HEK293 (cell line): ENCODE measurements around the gene IL17F.

Experiments used
- ATF2 ChIP-seq: fragments of 450-650 bp; formaldehyde crosslinking; IDR thresholded peaks from 2 replicates; pipeline ENCODE4 v1.5.1; 2016; ENCODE audit warnings: missing biosample characterization, missing genetic modification characterization, low read depth
- GLI2 ChIP-seq: fragments of 450-650 bp; formaldehyde crosslinking; IDR thresholded peaks from 2 replicates; pipeline ENCODE4; 2017; ENCODE audit warnings: missing biosample characterization, missing genetic modification characterization, low read depth, borderline replicate concordance
- GLIS2 ChIP-seq: fragments of 450-650 bp; formaldehyde crosslinking; IDR thresholded peaks from 2 replicates; pipeline ENCODE4 v1.5.1; 2016; ENCODE audit warnings: missing biosample characterization, missing genetic modification characterization
- KLF9 ChIP-seq: fragments of 450-650 bp; formaldehyde crosslinking; IDR thresholded peaks from 2 replicates; pipeline ENCODE4 v1.5.1; 2016; ENCODE audit warnings: missing biosample characterization, missing genetic modification characterization, low read depth
- OVOL3 ChIP-seq: fragments of 450-650 bp; formaldehyde crosslinking; IDR thresholded peaks from 2 replicates; pipeline ENCODE4 v1.5.1; 2016; ENCODE audit warnings: missing biosample characterization, missing genetic modification characterization
- PRDM10 ChIP-seq: fragments of 450-650 bp; formaldehyde crosslinking; IDR thresholded peaks from 2 replicates; pipeline ENCODE4 v1.5.1; 2016; ENCODE audit warnings: missing biosample characterization, missing genetic modification characterization
- REPIN1 ChIP-seq: fragments of 450-650 bp; formaldehyde crosslinking; IDR thresholded peaks from 2 replicates; pipeline ENCODE4 v1.5.1; 2017; ENCODE audit warnings: missing biosample characterization, missing genetic modification characterization, low read depth
- SCRT2 ChIP-seq: fragments of 450-650 bp; formaldehyde crosslinking; IDR thresholded peaks from 2 replicates; pipeline ENCODE4 v1.5.1; 2016; ENCODE audit warnings: missing biosample characterization, missing genetic modification characterization
- YY1 ChIP-seq: fragments of 450-650 bp; formaldehyde crosslinking; IDR thresholded peaks from 2 replicates; pipeline ENCODE4 v1.5.1; 2018; ENCODE audit warnings: missing biosample characterization, missing genetic modification characterization
- ZNF133 ChIP-seq: fragments of 450-650 bp; formaldehyde crosslinking; IDR thresholded peaks from 2 replicates; pipeline ENCODE4 v1.5.1; 2016; ENCODE audit warnings: missing biosample characterization, missing genetic modification characterization
- ZNF155 ChIP-seq: fragments of 450-650 bp; formaldehyde crosslinking; IDR thresholded peaks from 2 replicates; pipeline ENCODE4 v1.5.1; 2016; ENCODE audit warnings: missing biosample characterization, missing genetic modification characterization
- ZNF174 ChIP-seq: fragments of 450-650 bp; formaldehyde crosslinking; IDR thresholded peaks from 2 replicates; pipeline ENCODE4 v1.5.0; 2017; ENCODE audit warnings: missing biosample characterization, mild to moderate bottlenecking, missing genetic modification characterization
- ZNF2 ChIP-seq: fragments of 450-650 bp; formaldehyde crosslinking; IDR thresholded peaks from 2 replicates; pipeline ENCODE4 v1.5.1; 2016; ENCODE audit warnings: missing biosample characterization, missing genetic modification characterization
- ZNF214 ChIP-seq: fragments of 450-650 bp; formaldehyde crosslinking; IDR thresholded peaks from 2 replicates; pipeline ENCODE4 v1.5.1; 2017; ENCODE audit warnings: missing biosample characterization, mild to moderate bottlenecking, missing genetic modification characterization, borderline replicate concordance
- ZNF280D ChIP-seq: fragments of 450-650 bp; formaldehyde crosslinking; IDR thresholded peaks from 2 replicates; pipeline ENCODE4 v1.5.1; 2016; ENCODE audit warnings: missing biosample characterization, missing genetic modification characterization
- ZNF391 ChIP-seq: fragments of 450-650 bp; formaldehyde crosslinking; IDR thresholded peaks from 2 replicates; pipeline ENCODE4 v1.5.1; 2016; ENCODE audit warnings: low read depth, missing biosample characterization, missing genetic modification characterization, borderline replicate concordance
- ZNF398 ChIP-seq: fragments of 450-650 bp; formaldehyde crosslinking; IDR thresholded peaks from 2 replicates; pipeline ENCODE4 v1.5.1; 2017; ENCODE audit warnings: missing biosample characterization, missing genetic modification characterization
- ZNF426 ChIP-seq: fragments of 450-650 bp; formaldehyde crosslinking; IDR thresholded peaks from 2 replicates; pipeline ENCODE4 v1.5.1; 2017; ENCODE audit warnings: missing biosample characterization, missing genetic modification characterization, mild to moderate bottlenecking, inconsistent platforms, moderate library complexity
- ZNF530 ChIP-seq: fragments of 450-650 bp; formaldehyde crosslinking; IDR thresholded peaks from 2 replicates; pipeline ENCODE4 v1.5.1; 2016; ENCODE audit warnings: low read depth, missing biosample characterization, missing genetic modification characterization
- ZNF621 ChIP-seq: fragments of 450-650 bp; formaldehyde crosslinking; IDR thresholded peaks from 2 replicates; pipeline ENCODE4 v1.5.1; 2017; ENCODE audit warnings: missing biosample characterization, missing genetic modification characterization
- ZNF791 ChIP-seq: fragments of 450-650 bp; formaldehyde crosslinking; IDR thresholded peaks from 2 replicates; pipeline ENCODE4 v1.5.1; 2016; ENCODE audit warnings: missing biosample characterization, missing genetic modification characterization
- ZSCAN30 ChIP-seq: fragments of 450-650 bp; IDR thresholded peaks from 2 replicates; pipeline ENCODE4 v1.5.1; 2018; ENCODE audit warnings: missing biosample characterization, mild to moderate bottlenecking, missing genetic modification characterization, moderate library complexity
- TF ChIP-seq, protein P1 (sequence below): fragments of 450-650 bp; formaldehyde crosslinking; IDR thresholded peaks from 2 replicates; pipeline ENCODE4 v1.5.1; 2016; ENCODE audit warnings: missing biosample characterization, missing genetic modification characterization
- TF ChIP-seq, protein P2 (sequence below): fragments of 450-650 bp; formaldehyde crosslinking; IDR thresholded peaks from 2 replicates; pipeline ENCODE4 v1.5.1; 2017; ENCODE audit warnings: missing biosample characterization, missing genetic modification characterization
- TF ChIP-seq, protein P3 (sequence below): IDR thresholded peaks from 2 replicates; pipeline ENCODE4 v1.6.1; 2011; ENCODE audit warnings: mild to moderate bottlenecking, low read depth, low read length, borderline replicate concordance

IL17F gene

GRCh38 chr6:52233975-52234823 is 10.1 kb downstream of the IL17F start (continued):
- TF ChIP-seq ATF2 (tag by site-specific recombination): no peak
- TF ChIP-seq OVOL3 (tag by site-specific recombination): no peak
- TF ChIP-seq, protein P1, sequence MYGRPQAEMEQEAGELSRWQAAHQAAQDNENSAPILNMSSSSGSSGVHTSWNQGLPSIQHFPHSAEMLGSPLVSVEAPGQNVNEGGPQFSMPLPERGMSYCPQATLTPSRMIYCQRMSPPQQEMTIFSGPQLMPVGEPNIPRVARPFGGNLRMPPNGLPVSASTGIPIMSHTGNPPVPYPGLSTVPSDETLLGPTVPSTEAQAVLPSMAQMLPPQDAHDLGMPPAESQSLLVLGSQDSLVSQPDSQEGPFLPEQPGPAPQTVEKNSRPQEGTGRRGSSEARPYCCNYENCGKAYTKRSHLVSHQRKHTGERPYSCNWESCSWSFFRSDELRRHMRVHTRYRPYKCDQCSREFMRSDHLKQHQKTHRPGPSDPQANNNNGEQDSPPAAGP (tag by site-specific recombination): no peak
- no peak for TF ChIP-seq GLIS2
- TF ChIP-seq SCRT2 (tag by site-specific recombination): no peak
- no peak for TF ChIP-seq YY1
- no peak for TF ChIP-seq GLI2 (tag by site-specific recombination)
- TF ChIP-seq, protein P2, sequence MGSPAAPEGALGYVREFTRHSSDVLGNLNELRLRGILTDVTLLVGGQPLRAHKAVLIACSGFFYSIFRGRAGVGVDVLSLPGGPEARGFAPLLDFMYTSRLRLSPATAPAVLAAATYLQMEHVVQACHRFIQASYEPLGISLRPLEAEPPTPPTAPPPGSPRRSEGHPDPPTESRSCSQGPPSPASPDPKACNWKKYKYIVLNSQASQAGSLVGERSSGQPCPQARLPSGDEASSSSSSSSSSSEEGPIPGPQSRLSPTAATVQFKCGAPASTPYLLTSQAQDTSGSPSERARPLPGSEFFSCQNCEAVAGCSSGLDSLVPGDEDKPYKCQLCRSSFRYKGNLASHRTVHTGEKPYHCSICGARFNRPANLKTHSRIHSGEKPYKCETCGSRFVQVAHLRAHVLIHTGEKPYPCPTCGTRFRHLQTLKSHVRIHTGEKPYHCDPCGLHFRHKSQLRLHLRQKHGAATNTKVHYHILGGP: no peak
- no peak for TF ChIP-seq ZNF155 (tag by site-specific recombination)
- no peak for TF ChIP-seq ZNF280D
- peak; percentile 76 for TF ChIP-seq ZNF2 (tag by site-specific recombination)
- TF ChIP-seq REPIN1 (tag by site-specific recombination): no peak
- TF ChIP-seq ZNF791 (tag by site-specific recombination): no peak
- no peak for TF ChIP-seq ZNF174 (tag by site-specific recombination)
- TF ChIP-seq ZNF530 (tag by site-specific recombination): no peak
- no peak for TF ChIP-seq ZNF426
- no peak for TF ChIP-seq PRDM10 (tag by site-specific recombination)
- TF ChIP-seq, protein P3, sequence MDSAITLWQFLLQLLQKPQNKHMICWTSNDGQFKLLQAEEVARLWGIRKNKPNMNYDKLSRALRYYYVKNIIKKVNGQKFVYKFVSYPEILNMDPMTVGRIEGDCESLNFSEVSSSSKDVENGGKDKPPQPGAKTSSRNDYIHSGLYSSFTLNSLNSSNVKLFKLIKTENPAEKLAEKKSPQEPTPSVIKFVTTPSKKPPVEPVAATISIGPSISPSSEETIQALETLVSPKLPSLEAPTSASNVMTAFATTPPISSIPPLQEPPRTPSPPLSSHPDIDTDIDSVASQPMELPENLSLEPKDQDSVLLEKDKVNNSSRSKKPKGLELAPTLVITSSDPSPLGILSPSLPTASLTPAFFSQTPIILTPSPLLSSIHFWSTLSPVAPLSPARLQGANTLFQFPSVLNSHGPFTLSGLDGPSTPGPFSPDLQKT: no peak
- no peak for TF ChIP-seq ZNF398
- no peak for TF ChIP-seq ZNF621 (tag by site-specific recombination)
- TF ChIP-seq KLF9 (tag by site-specific recombination): no peak
- TF ChIP-seq ZNF214 (tag by site-specific recombination): no peak
- no peak for TF ChIP-seq ZNF391 (tag by site-specific recombination)
- no peak for TF ChIP-seq ZSCAN30 (tag by site-specific recombination)
- no peak for TF ChIP-seq ZNF133 (tag by site-specific recombination)
